ENCODE results near the gene TERB1.

The TERB1 gene

DNA sequence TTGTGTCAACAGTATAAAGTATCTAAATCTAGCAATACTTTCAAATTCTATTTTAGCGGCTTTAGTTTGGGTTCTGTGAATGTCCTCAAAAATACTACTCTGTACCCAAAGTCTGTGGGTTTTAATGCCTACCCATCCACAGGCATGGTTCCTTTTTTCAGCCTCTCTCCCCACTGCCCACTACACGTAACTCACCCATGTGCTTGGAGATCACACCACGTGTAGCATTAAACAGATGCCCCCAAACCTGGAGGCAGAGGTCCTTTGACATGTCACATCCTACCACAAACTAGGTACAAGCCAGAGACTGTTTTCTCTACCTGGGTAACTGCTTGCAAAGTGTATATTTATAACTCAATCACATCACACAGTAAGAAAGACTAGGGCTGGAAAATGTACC lies 55.3 kb downstream of the TERB1 start:
- no peak for DNase-seq

DNA sequence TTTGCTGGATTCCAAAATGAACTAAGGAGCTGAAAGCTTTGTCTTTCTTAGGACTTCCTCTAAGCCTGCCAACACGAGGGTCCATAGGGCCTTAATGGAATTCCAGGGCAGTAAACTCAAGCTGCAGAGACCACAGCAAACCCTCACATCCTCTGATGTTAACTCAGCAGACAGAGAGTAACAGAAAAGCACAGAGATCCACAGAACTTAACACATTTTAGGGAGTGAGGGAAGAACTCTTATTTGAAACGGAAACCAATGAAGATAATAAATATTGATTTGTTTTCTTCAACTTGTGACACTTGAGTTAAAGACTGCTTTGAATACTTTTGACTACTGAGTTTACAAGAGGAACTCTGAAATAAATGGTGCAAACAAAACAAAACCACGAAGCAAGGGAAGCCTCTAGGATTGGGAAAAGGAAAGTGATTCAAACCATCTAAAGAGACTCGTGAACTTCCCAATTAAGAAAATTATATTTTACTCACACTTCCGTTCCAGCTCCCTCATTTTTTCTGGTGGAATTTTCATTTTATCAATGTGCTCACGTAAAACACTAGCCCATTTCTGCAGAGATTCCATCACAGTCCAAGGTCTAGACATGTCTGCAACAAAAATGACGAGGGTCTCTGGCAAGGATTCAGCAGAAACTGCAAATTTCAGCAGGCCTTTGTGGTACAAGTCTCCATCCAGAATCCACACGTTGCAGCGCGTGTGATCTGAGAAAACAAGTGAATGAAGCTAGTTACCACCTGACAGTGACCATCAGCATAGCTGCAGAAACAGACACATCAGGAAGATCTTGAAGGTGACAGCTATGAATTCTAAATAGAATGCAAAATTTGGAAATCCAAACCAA lies 59.2 kb downstream of the TERB1 start:
- no peak for DNase-seq

GRCh38 chr16:66741169-66741900 lies 60.0 kb downstream of the TERB1 start:
- no peak for DNase-seq

GRCh38 chr16:66740533-66740932 lies 60.9 kb downstream of the TERB1 start:
- DNase-seq: no peak

GRCh38 chr16:66740010-66740409 lies 61.4 kb downstream of the TERB1 start:
- no peak for DNase-seq

GRCh38 chr16:66735891-66736290 lies 65.5 kb downstream of the TERB1 start:
- DNase-seq: no peak

GRCh38 chr16:66731101-66731500 lies 70.3 kb downstream of the TERB1 start:
- DNase-seq: no peak

DNA sequence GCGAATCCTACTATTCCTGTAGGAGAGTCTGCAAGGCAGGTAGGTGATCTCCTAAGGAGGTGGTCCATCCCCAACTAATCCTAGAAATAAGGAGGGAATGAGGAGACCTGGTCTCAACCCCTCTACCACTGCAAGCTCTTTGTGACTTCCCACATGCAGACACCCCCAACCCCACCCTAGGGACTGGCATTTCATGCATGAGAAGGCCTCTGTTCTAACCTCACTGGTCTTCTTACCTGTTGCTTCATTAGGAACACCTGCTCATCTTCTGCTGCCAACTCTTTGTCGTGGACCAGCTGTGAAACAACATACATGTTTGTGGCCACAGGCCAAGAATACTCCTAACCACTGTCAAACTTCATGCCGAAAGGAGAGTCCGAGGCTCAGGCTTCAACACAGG lies 72.6 kb downstream of the TERB1 start:
- DNase-seq: no peak

GRCh38 chr16:66728117-66728787 lies 73.1 kb downstream of the TERB1 start:
- no peak for DNase-seq

GRCh38 chr16:66720766-66721165 lies 80.6 kb downstream of the TERB1 start:
- DNase-seq: no peak

GRCh38 chr16:66719246-66719645 lies 82.1 kb downstream of the TERB1 start:
- DNase-seq: no peak

DNA sequence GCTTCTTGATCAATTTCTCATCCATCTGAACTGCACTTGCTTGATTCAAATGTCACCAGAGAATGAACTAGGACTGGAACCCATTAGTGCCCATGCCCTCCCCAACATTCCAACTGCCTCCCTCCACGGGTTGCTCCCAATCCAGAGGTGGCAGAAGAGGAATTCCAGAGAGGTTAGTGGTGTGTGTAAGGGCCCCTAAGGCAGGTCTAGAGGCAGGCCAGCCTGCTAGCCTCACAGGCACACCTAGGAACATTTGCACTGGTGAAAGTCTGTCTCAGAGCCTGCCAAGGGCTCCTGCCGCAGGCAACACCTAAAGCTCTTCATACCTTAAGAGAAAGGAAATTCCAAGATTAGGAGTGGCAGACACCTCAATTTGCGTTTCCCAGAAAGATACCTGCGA lies 83.6 kb downstream of the TERB1 start:
- DNase-seq: no peak

- DNase-seq: no peak
Observed at GRCh38 chr16:66717112-66717675, 84.2 kb downstream of the TERB1 start.

GRCh38 chr16:66714654-66715307 lies 86.6 kb downstream of the TERB1 start:
- no peak for DNase-seq

DNA sequence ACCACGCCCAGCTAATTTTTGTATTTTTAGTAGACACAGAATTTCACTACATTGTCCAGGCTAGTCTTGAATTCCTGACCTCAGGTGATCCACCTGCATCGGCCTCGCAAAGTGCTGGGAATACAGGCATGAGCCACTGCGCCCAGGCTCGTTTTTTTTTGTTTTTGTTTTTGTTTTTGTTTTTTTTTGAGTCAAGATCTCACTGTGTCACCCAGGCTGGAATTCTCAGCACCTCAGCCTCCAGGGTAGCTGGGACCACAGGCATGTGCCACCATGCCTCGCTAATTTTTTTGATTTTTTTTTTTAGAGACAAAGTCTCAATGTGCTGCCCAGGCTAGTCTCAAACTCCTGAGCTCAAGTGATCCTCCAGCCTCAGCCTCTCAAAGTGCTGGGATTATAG lies 87.3 kb downstream of the TERB1 start:
- DNase-seq: no peak

DNA sequence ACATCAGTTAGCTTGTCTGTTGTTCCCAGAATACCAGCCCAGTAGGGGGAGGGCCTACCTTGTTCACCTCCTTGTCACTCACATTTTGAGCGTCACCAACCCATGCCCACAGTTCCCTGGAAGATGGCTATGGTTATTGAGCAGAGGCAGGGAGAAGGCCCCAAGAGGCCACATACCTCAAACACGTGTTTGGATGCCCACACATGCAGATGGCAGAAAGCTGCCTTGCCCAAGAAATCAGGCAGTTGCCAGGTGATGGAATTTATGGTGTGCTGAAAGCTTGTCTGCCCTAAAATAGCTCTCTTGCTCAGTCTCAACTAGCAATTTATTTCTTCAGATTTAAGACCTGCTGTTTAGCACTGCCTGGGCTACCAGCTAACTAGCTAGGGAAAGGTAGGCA lies 88.3 kb downstream of the TERB1 start:
- DNase-seq: no peak

DNA sequence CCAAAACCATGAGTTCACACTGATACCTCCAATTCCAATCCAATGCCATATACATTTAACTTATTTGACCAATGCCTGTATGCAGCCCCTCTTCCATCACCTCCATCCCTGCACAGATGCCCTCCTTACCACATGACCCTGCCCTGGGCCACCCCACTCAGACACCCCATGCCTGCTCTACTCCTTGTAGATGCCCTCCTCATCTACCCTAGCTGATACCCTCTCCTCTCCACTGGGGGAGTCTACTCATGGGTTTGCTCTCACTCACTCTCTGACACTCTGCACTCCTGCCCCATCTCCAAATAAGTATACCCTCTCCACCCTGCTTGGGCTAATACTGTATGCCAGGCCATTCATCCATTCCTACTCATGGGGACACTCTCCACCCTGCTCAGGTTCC lies 88.9 kb downstream of the TERB1 start:
- DNase-seq: no peak

DNA sequence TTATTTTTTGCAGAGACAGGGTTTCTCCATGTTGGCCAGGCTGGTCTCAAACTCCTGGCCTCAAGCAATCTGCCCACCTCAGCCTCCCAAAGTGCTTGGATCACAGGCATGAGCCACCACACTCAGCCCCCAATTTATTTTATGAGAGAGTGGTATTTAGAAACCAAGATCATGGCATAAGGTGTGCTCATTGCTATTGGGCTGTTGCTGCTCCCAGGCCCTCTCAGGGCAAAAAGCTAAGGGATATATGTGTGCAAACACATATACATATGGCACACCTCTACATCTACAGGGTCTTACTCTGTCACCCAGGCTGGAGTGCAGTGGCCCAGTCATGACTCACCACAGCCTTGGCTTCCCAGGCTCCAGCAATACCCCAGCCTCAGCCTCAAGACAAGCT lies 89.8 kb downstream of the TERB1 start:
- no peak for DNase-seq

- no peak for DNase-seq
Observed at GRCh38 chr16:66706506-66706880, 94.9 kb downstream of the TERB1 start.

DNA sequence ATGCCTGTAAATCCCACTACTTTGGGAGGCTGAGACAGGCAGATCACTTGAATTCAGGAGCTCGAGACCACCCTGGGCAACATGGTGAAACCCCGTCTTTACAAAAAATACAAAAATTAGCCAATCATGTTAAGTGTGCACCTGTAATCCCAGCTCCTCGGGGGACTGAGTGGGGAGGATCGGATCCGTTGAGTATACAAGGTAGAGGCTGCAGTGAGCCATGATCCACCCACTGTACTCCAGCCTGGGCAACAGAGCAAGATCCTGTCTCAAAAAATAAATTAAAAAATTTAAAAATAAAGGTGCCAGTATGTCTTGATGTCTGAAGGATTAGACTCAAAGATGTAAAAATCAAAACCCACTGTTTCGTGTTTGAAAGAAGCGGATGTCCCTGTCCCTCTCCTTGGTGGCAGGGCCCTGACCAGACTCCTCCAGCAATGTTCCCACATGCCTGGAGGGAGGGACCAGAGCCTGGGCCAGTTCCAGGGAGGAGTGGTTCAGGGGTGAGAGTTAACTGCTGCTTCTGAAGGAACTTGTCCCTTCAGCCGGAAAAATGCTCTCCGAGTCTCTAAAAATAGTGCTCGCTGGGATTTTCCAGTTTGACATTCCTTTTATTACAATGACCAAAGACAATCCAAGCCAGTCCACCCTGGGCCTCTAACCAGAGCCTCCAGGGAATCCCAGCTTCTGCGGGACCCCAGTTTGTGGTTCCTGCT lies 95.4 kb downstream of the TERB1 start:
- DNase-seq: no peak
